ENCODE measurements around the gene ZNF614. TPM values are rescaled to one million over a fixed set of nuclear protein-coding genes. Genes with fewer than 3 reads are reported as not detected.
"Not testable (repeated sequence)": the region's sequence is repeated elsewhere in the genome, so short reads cannot be mapped to it uniquely, and the experiment has no call there.

Gene ZNF614
- total and polyA plus RNA-seq, 9 of the 15 experiments (the other 6 are each of a cell fraction or from before 2014, with no cell fraction given) = 4.9 to 16.3 (median 11.4) TPM

DNA sequence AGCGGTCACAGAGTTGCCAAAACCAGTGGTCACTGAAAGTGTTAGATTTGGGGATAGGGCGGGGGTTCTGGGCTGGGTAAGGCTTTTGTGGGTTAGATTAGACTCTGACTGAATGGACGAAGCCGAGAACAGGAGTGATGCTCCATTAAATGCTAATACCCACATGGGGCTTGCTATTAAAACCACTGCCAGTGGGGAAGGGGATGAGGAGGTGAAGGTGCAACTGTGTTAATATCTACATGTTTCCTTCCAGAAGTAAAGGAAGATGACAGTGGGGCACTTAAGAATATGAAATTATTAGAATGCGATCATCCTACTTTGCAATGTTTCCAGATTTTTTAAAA, 573 bp upstream of the ZNF614 start:
- peak overlapping the region; percentile 99 for H2AFZ ChIP-seq (ENCODE audit: low read depth, low read length)

DNA sequence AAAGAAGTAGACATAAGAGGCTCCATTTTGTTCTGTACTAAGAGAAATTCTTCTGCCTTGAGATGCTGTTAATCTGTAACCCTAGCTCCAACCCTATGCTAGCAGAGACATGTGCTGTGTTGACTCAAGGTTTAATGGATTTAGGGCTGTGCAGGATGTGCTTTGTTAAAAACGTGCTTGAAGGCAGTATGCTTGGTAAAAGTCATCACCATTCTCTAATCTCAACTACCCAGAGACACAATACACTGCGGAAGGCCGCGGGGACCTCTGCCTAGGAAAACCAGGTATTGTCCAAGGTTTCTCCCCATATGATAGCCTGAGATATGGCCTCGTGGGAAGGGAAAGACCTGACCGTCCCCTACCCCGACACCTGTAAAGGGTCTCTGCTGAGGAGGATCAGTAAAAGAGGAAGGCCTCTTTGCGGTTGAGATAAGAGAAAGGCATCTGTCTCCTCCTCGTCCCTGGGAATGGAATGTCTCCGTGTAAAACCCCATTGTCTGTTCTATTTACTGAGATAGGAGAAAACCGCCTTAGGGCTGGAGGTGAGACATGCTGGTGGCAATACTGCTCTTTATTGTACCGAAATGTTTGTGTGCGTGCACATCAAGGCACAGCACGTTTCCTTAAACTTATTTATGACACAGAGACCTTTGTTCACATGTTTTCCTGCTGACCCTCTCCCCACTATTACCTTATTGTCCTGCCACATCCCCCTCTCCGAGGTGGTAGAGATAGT, 1.8 kb downstream of the ZNF614 start:
- ATAC-seq, POLR2A ChIA-PET: not testable (repeated sequence)
- WGBS (ENCODE audit: insufficient coverage, low coverage, missing lambda C conversion rate) = 87% methylated on average over 13 of the region's 15 CpGs

More for the DNA sequence above, 573 bp upstream of the ZNF614 start:
- ChIA-PET CTCF (ENCODE audit: low intra/inter-chr PET ratio) (no interaction called here), POLR2A (interaction anchor here (1.0 to 1.3 kb wide), 3 partner anchors 10 to 20 kb away, joined by 4 to 7 read pairs (median 6); partner anchors contain the start of gene ZNF432)
- Histone ChIP-seq H4K20me1 (replicated peaks; ENCODE audit: control insufficient read depth, insufficient read depth, low read length) (no peaks in the 10 kb centered on the region), H3K4me3 (peak overlapping the region; percentile 64), H3K27ac (ENCODE audit: extremely low read depth, low read depth, low read length) (peak overlapping the region; percentile 90), H3K4me2 (ENCODE audit: insufficient read depth, low read length) (peak overlapping the region; percentile 89), H3K9me1 (ENCODE audit: control insufficient read depth, insufficient read depth, low read length) (no peaks in the 10 kb centered on the region), H3K9me3 (replicated peaks; ENCODE audit: control insufficient read depth, insufficient read depth, low read depth, low read length) (peaks cover 20% of the 10 kb centered on the region), H3K4me1 (replicated peaks in 1 of 2; ENCODE audit: control insufficient read depth in 2 of 2, insufficient read depth in 2 of 2, low read length in 2 of 2) (peaks cover 0 to 4% of the 10 kb centered on the region in 2 experiments; a peak in 2 of 5 replicates), H3K27me3 (ENCODE audit: control insufficient read depth in 2 of 2, insufficient read depth in 2 of 2, low read length in 2 of 2) (no peaks in the 10 kb centered on the region), H3K9ac (ENCODE audit: insufficient read depth in 1 of 2, low read depth in 2 of 2, low read length in 2 of 2) (peak overlapping the region; percentile 91 to 99; a peak in 3 of 4 replicates), H3K36me3 (ENCODE audit: control insufficient read depth, insufficient read depth, low read length) (peaks cover 22% of the 10 kb centered on the region), H3K79me2 (ENCODE audit: control insufficient read depth, insufficient read depth, low read length) (peaks cover 26% of the 10 kb centered on the region)
- in situ Hi-C loops (cut with MboI) = no loop called here
- ATAC-seq = peak; percentile 58
- no peak for FAIRE-seq
- DNase-seq (ENCODE audit: extremely low read depth in 1 of 4, low spot score in 3 of 4) = no peak
- TSS peak; percentile 71 for BruUV-seq (replicated peaks)
- intact Hi-C loops (cut with micrococcal nuclease) = loop anchor here (1.0 kb wide), 1 partner anchor 20 kb away; the partner anchor contains the start of gene ZNF432
- WGBS (ENCODE audit: insufficient coverage, low coverage, missing lambda C conversion rate) = 29% methylated on average over 5 of the region's 5 CpGs
- no peak for TF ChIP-seq ZNF121 (CRISPR knock-in tag; conservative IDR thresholded peaks at IDR 0.05)
- TF ChIP-seq RCOR1 (IDR thresholded peaks at IDR 0.05; ENCODE audit: borderline replicate concordance in 1 of 2, low read depth in 2 of 2, low read length in 2 of 2) = 0 out of 4 replicates have a peak, but pooled peaks of 1 of the 2 experiments have one; percentile 9
- TF ChIP-seq PHB2 (IDR thresholded peaks at IDR 0.05; ENCODE audit: low read depth) = no peak

DNA sequence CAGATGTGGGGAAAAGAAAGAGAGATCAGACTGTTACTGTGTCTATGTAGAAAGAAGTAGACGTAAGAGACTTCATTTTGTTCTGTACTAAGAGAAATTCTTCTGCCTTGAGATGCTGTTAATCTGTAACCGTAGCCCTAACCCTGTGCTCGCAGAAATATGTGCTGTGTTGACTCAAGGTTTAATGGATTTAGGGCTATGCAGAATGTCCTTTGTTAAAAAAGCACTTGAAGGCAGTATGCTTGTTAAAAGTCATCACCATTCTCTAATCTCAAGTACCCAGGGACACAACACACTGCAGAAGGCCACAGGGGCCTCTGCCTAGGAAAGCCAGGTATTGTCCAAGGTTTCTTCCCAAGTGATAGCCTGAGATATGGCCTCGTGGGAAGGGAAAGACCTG, 3.7 kb downstream of the ZNF614 start:
- H3K9ac ChIP-seq (ENCODE audit: insufficient read depth in 1 of 2, low read depth in 2 of 2, low read length in 2 of 2); DNase-seq (ENCODE audit: extremely low read depth in 1 of 4, low spot score in 3 of 4); FAIRE-seq; H2AFZ ChIP-seq (ENCODE audit: low read depth, low read length); in situ Hi-C loops (cut with MboI); H3K9me1 ChIP-seq (ENCODE audit: control insufficient read depth, insufficient read depth, low read length); H3K27me3 ChIP-seq (ENCODE audit: control insufficient read depth in 2 of 2, insufficient read depth in 2 of 2, low read length in 2 of 2); ATAC-seq; H3K4me3 ChIP-seq; H3K27ac ChIP-seq (ENCODE audit: extremely low read depth, low read depth, low read length); intact Hi-C loops (cut with micrococcal nuclease); BruUV-seq (replicated peaks); H4K20me1 ChIP-seq (replicated peaks; ENCODE audit: control insufficient read depth, insufficient read depth, low read length); CTCF ChIA-PET (ENCODE audit: low intra/inter-chr PET ratio); H3K4me2 ChIP-seq (ENCODE audit: insufficient read depth, low read length); POLR2A ChIA-PET; H3K4me1 ChIP-seq (replicated peaks in 1 of 2; ENCODE audit: control insufficient read depth in 2 of 2, insufficient read depth in 2 of 2, low read length in 2 of 2): not testable (repeated sequence)
- Histone ChIP-seq H3K79me2 (ENCODE audit: control insufficient read depth, insufficient read depth, low read length) (peaks cover 30% of the 10 kb centered on the region), H3K36me3 (ENCODE audit: control insufficient read depth, insufficient read depth, low read length) (peaks cover 59% of the 10 kb centered on the region), H3K9me3 (replicated peaks; ENCODE audit: control insufficient read depth, insufficient read depth, low read depth, low read length) (peaks cover 13% of the 10 kb centered on the region)
- WGBS (ENCODE audit: insufficient coverage, low coverage, missing lambda C conversion rate) = 93% methylated on average over 3 of the region's 4 CpGs

More for the DNA sequence above, 1.8 kb downstream of the ZNF614 start:
- H3K27ac ChIP-seq (ENCODE audit: extremely low read depth, low read depth, low read length); H3K27me3 ChIP-seq (ENCODE audit: control insufficient read depth in 2 of 2, insufficient read depth in 2 of 2, low read length in 2 of 2); H4K20me1 ChIP-seq (replicated peaks; ENCODE audit: control insufficient read depth, insufficient read depth, low read length); BruUV-seq (replicated peaks); H3K9me1 ChIP-seq (ENCODE audit: control insufficient read depth, insufficient read depth, low read length); DNase-seq (ENCODE audit: extremely low read depth in 1 of 4, low spot score in 3 of 4); H3K9ac ChIP-seq (ENCODE audit: insufficient read depth in 1 of 2, low read depth in 2 of 2, low read length in 2 of 2); intact Hi-C loops (cut with micrococcal nuclease); H3K4me2 ChIP-seq (ENCODE audit: insufficient read depth, low read length); FAIRE-seq; CTCF ChIA-PET (ENCODE audit: low intra/inter-chr PET ratio); H3K4me3 ChIP-seq; in situ Hi-C loops (cut with MboI); H3K4me1 ChIP-seq (replicated peaks in 1 of 2; ENCODE audit: control insufficient read depth in 2 of 2, insufficient read depth in 2 of 2, low read length in 2 of 2); H2AFZ ChIP-seq (ENCODE audit: low read depth, low read length): not testable (repeated sequence)
- peaks cover 12% of the 10 kb centered on the region for H3K9me3 ChIP-seq (replicated peaks; ENCODE audit: control insufficient read depth, insufficient read depth, low read depth, low read length)
- TF ChIP-seq SPI1 (IDR thresholded peaks at IDR 0.05; ENCODE audit: borderline replicate concordance, low read depth, low read length) = peak; percentile 27; the same call in 1 of the 2 replicates
- H3K79me2 ChIP-seq (ENCODE audit: control insufficient read depth, insufficient read depth, low read length) = peaks cover 26% of the 10 kb centered on the region
- H3K36me3 ChIP-seq (ENCODE audit: control insufficient read depth, insufficient read depth, low read length) = peaks cover 40% of the 10 kb centered on the region

Data from K562 (cell line).